HepG2 (cell line): ENCODE measurements around the gene ST13. TPM values are rescaled to one million over a fixed set of nuclear protein-coding genes. Genes with fewer than 3 reads are reported as not detected.
A peak's percentile ranks its signal among the peaks of the same experiment; 100 is the strongest.

Experiments used
- FOXA3 ChIP-seq: IDR thresholded peaks from 2 replicates; pipeline ENCODE4 v1.6.1; 2016; ENCODE audit warnings: missing genetic modification reagents, missing compliant biosample characterization
- HOXA3 ChIP-seq: sonication (generic); formaldehyde crosslinking; IDR thresholded peaks from 2 replicates; pipeline ENCODE4 v1.5.0; 2020; ENCODE audit warnings: missing genetic modification reagents
- IKZF4 ChIP-seq: sonication (generic); formaldehyde crosslinking; IDR thresholded peaks from 2 replicates; pipeline ENCODE4 v1.5.1; 2020; ENCODE audit warnings: borderline replicate concordance, mild to moderate bottlenecking, low read depth, missing genetic modification reagents; ENCODE audit errors: not compliant biosample characterization
- JDP2 ChIP-seq: sonication (generic); formaldehyde crosslinking; IDR thresholded peaks from 2 replicates; pipeline ENCODE4 v1.8.1; 2022; ENCODE audit warnings: missing genetic modification reagents, borderline replicate concordance
- KLF11 ChIP-seq: IDR thresholded peaks from 2 replicates; pipeline ENCODE4 v1.6.1; 2016; ENCODE audit warnings: missing compliant biosample characterization
- KLF15 ChIP-seq: sonication (generic); formaldehyde crosslinking; IDR thresholded peaks from 2 replicates; pipeline ENCODE4 v1.8.1; 2023; ENCODE audit warnings: borderline replicate concordance, mild to moderate bottlenecking, inconsistent platforms, missing genetic modification reagents, mixed read lengths
- SP5 ChIP-seq: IDR thresholded peaks from 2 replicates; pipeline ENCODE4 v1.6.1; 2016; ENCODE audit warnings: low read depth, borderline replicate concordance
- THYN1 ChIP-seq: sonication (generic); formaldehyde crosslinking; IDR thresholded peaks from 2 replicates; pipeline ENCODE4 v1.8.1; 2023; ENCODE audit warnings: low read depth, mild to moderate bottlenecking, moderate library complexity, missing genetic modification reagents, borderline replicate concordance
- ZNF451 ChIP-seq: sonication (generic); formaldehyde crosslinking; IDR thresholded peaks from 2 replicates; pipeline ENCODE4 v1.5.0; 2020; ENCODE audit warnings: mild to moderate bottlenecking, missing genetic modification reagents
- polyA plus RNA-seq, 8 experiments: library from polyadenylated mRNA; depleted of rRNA in 3 of 8; stranded (reverse) in 7 of 8; unstranded in 1 of 8; fragments of >200 nt; fragmentation: Illumina TruSeq in 4 of 8; extraction: Trizol in 4 of 8; gene quantifications; 2 replicates each; pipeline versions ENCODE4 v1.2.1 to v1.2.3, GENCODE V29; 2011 to 2016; ENCODE audit warnings: low read depth in 4 of 8, missing spikeins in 1 of 8, mixed read lengths in 1 of 8; ENCODE audit not compliant: insufficient read depth in 1 of 8
- total RNA-seq, 5 experiments: library from RNA; depleted of rRNA; stranded (reverse); fragments of >200 nt; fragmentation: Illumina TruSeq; extraction: Trizol; gene quantifications; 2 replicates each; pipeline ENCODE4 v1.2.3, GENCODE V29; 2016; ENCODE audit warnings: low read depth in 1 of 5
- TF ChIP-seq, protein P1 (sequence below): sonication (generic); formaldehyde crosslinking; IDR thresholded peaks from one replicate; pipeline ENCODE4 v1.5.1; 2020; ENCODE audit warnings: mild to moderate bottlenecking, missing genetic modification reagents; ENCODE audit errors: not compliant biosample characterization
- TF ChIP-seq, protein P2 (sequence below): sonication (generic); formaldehyde crosslinking; IDR thresholded peaks from 2 replicates; pipeline ENCODE4 v1.5.1; 2020; ENCODE audit warnings: mild to moderate bottlenecking, missing genetic modification reagents, moderate library complexity
- TF ChIP-seq, protein P3 (sequence below): sonication (generic); formaldehyde crosslinking; IDR thresholded peaks from 2 replicates; pipeline ENCODE4 v1.9.0; 2021; ENCODE audit warnings: missing genetic modification reagents, borderline replicate concordance

Gene ST13
- total and polyA plus RNA-seq, 2 of the 13 experiments (the other 11 are each of a cell fraction or from before 2014, with no cell fraction given) = 110 to 274 TPM

DNA sequence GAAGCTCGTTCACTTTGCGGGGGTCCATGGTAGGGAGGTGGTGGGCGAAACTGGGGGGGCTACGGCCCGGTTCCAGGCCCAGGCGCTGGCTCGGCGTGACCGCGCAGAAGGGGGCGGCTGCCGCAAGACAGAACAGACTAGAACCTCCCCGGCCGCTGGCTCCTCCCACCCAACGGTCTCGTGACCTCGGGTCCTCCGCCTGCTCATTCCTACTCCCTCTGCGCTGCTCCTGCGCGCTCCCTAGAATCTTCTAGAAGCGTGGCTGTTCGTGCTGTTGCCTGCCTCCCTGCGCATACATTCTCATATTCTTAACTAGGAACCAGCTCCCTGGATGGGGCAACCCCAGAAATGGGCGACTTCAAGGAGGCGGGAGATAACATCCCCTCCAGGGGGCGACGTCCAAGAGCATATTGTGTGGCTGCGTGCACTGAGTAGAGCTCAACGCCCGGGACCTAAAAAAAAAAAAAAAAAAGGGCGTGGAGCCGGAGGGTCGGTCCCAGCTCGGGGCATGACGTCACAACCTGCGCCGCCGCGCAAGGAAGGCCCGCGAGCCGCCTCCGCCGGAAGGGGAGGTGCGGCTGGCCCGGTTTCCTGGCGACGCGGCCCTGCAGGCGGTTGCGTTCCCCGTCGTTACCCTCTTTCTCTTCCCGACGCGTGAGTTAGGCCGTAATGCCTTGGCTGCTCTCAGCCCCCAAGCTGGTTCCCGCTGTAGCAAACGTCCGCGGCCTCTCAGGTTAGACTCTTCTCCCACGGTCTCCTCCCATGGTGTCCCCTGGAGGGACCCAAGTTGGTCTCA lies at the start of gene ST13, which contains the start of gene XPNPEP3 (continued):
- TF ChIP-seq, protein P1, sequence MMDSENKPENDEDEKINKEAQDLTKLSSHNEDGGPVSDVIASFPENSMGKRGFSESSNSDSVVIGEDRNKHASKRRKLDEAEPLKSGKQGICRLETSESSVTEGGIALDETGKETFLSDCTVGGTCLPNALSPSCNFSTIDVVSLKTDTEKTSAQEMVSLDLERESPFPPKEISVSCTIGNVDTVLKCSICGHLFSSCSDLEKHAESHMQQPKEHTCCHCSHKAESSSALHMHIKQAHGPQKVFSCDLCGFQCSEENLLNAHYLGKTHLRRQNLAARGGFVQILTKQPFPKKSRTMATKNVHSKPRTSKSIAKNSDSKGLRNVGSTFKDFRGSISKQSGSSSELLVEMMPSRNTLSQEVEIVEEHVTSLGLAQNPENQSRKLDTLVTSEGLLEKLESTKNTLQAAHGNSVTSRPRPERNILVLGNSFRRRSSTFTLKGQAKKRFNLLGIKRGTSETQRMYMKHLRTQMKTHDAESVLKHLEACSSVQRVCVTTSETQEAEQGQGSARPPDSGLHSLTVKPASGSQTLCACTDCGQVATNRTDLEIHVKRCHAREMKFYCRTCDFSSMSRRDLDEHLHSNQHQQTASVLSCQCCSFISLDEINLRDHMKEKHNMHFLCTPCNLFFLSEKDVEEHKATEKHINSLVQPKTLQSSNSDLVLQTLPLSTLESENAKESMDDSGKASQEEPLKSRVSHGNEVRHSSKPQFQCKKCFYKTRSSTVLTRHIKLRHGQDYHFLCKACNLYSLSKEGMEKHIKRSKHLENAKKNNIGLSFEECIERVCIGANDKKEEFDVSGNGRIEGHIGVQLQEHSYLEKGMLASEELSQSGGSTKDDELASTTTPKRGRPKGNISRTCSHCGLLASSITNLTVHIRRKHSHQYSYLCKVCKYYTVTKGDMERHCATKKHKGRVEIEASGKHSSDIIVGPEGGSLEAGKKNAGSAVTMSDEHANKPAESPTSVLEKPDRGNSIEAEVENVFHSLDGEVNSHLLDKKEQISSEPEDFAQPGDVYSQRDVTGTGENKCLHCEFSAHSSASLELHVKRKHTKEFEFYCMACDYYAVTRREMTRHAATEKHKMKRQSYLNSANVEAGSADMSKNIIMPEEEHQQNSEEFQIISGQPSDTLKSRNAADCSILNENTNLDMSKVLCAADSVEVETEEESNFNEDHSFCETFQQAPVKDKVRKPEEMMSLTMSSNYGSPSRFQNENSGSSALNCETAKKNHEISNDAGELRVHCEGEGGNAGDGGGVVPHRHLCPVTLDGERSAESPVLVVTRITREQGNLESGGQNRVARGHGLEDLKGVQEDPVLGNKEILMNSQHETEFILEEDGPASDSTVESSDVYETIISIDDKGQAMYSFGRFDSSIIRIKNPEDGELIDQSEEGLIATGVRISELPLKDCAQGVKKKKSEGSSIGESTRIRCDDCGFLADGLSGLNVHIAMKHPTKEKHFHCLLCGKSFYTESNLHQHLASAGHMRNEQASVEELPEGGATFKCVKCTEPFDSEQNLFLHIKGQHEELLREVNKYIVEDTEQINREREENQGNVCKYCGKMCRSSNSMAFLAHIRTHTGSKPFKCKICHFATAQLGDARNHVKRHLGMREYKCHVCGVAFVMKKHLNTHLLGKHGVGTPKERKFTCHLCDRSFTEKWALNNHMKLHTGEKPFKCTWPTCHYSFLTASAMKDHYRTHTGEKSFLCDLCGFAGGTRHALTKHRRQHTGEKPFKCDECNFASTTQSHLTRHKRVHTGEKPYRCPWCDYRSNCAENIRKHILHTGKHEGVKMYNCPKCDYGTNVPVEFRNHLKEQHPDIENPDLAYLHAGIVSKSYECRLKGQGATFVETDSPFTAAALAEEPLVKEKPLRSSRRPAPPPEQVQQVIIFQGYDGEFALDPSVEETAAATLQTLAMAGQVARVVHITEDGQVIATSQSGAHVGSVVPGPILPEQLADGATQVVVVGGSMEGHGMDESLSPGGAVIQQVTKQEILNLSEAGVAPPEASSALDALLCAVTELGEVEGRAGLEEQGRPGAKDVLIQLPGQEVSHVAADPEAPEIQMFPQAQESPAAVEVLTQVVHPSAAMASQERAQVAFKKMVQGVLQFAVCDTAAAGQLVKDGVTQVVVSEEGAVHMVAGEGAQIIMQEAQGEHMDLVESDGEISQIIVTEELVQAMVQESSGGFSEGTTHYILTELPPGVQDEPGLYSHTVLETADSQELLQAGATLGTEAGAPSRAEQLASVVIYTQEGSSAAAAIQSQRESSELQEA (CRISPR knock-in tag) = peak; percentile 63
- TF ChIP-seq ZNF451 (CRISPR knock-in tag) = no peak; the same call in 1 of the 2 replicates
- peak; percentile 49; the same call in 1 of the 2 replicates for TF ChIP-seq KLF11 (CRISPR knock-in tag)
- TF ChIP-seq KLF15 (CRISPR knock-in tag) = peak; percentile 48; the same call in 1 of the 2 replicates
- TF ChIP-seq HOXA3 (CRISPR knock-in tag) = peak; percentile 97
- TF ChIP-seq, protein P2, sequence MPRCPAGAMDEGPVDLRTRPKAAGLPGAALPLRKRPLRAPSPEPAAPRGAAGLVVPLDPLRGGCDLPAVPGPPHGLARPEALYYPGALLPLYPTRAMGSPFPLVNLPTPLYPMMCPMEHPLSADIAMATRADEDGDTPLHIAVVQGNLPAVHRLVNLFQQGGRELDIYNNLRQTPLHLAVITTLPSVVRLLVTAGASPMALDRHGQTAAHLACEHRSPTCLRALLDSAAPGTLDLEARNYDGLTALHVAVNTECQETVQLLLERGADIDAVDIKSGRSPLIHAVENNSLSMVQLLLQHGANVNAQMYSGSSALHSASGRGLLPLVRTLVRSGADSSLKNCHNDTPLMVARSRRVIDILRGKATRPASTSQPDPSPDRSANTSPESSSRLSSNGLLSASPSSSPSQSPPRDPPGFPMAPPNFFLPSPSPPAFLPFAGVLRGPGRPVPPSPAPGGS (CRISPR knock-in tag) = peak; percentile 70; the same call in 1 of the 2 replicates
- peak; percentile 56 for TF ChIP-seq FOXA3
- TF ChIP-seq, protein P3, sequence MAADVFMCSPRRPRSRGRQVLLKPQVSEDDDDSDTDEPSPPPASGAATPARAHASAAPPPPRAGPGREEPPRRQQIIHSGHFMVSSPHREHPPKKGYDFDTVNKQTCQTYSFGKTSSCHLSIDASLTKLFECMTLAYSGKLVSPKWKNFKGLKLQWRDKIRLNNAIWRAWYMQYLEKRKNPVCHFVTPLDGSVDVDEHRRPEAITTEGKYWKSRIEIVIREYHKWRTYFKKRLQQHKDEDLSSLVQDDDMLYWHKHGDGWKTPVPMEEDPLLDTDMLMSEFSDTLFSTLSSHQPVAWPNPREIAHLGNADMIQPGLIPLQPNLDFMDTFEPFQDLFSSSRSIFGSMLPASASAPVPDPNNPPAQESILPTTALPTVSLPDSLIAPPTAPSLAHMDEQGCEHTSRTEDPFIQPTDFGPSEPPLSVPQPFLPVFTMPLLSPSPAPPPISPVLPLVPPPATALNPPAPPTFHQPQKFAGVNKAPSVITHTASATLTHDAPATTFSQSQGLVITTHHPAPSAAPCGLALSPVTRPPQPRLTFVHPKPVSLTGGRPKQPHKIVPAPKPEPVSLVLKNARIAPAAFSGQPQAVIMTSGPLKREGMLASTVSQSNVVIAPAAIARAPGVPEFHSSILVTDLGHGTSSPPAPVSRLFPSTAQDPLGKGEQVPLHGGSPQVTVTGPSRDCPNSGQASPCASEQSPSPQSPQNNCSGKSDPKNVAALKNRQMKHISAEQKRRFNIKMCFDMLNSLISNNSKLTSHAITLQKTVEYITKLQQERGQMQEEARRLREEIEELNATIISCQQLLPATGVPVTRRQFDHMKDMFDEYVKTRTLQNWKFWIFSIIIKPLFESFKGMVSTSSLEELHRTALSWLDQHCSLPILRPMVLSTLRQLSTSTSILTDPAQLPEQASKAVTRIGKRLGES = peak; percentile 28; the same call in 1 of the 2 replicates
- TF ChIP-seq JDP2 (CRISPR knock-in tag) = no peak
- TF ChIP-seq SP5 = peak; percentile 57
- no peak for TF ChIP-seq THYN1 (CRISPR knock-in tag)
- TF ChIP-seq IKZF4 (CRISPR knock-in tag) = peak; percentile 86
